Epithelial cell of prostate (primary cell): ENCODE measurements around the gene IL7R.

Source experiments
- DNase-seq: peaks from one replicate; pipeline ENCODE4 v3.0.0-alpha.2; 2011; ENCODE audit warnings: low read depth, low spot score
- H3K27ac ChIP-seq: fragments of 450-650 bp; 2 replicates; pipeline ENCODE4 v1.5.1; 2017; ENCODE audit warnings: mild to moderate bottlenecking

The IL7R gene

GRCh38 chr5:35856765-35857351 is at the start of gene IL7R:
IL7R (plus strand) TSS chr5:35856891; CDS start chr5:35856978, 87 bp downstream.
- no peak for DNase-seq
- H3K27ac ChIP-seq = peak within 1 kb of the TSS; percentile 58

DNA sequence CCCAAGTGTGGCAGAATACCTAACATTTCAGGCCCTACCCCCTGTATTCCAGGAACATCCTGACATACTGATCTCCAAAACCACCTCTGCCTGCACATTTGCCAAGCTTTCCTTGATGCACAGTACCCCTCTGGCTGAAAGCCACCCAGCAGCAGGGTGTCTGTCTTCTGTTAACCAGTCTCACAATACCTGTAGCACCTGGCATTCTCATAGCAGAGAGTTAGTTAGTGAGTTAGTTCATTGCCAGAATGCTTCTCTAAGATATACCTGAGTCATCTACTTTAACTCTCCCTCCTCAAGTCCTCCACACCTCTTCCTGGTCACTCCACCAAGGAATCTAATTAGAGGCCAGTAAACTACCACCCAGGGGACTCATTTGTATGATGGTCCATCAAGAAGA is 46.1 kb upstream of the IL7R start:
- DNase-seq = no peak
- H3K27ac ChIP-seq = no peak overlapping the region

- no peak overlapping the region for H3K27ac ChIP-seq
- no peak for DNase-seq
Observed at GRCh38 chr5:35811108-35811741, 45.5 kb upstream of the IL7R start.

DNA sequence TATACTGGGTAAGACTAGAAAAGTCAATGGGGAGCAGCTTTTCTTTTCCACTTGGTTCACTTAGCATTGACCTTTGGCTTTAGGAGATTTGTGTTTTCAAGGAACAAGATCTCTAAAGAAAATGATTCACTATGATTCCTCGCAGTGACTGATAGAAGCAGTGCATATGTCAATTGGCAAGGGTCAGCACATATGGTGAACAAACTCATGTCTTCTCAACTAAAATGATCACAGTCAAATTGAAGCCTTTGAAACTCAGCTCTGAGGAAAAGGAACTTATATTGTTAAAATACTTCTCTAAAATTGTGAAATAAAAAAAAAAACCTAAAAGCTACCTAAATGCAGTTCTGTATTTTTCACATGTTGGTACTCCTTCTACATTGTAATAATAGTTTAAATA is 43.2 kb upstream of the IL7R start:
- DNase-seq = no peak
- H3K27ac ChIP-seq = no peak overlapping the region

- no peak for DNase-seq
Observed at GRCh38 chr5:35815089-35815936, 41.4 kb upstream of the IL7R start.

GRCh38 chr5:35816881-35817521 is 39.7 kb upstream of the IL7R start:
- H3K27ac ChIP-seq = no peak overlapping the region
- DNase-seq = no peak

More at GRCh38 chr5:35815089-35815936, 41.4 kb upstream of the IL7R start:
- H3K27ac ChIP-seq = no peak overlapping the region

DNA sequence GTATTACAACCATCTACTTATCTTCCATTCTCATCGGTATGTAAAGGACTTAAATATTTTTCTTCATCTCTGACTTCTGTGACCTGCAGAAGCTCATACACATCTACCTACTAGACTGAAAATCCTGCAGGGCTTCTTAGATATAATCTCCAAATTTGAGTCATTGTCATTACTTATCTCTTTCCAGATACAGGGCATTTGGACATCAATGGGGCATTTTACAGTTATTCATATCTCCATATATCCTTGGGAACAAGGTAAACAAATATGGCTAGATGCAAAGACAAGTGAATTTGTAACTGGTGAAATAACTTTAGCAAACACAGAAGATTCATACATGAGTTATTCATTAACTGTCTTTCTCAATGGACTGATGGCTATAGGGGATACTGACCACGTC is 37.7 kb upstream of the IL7R start:
- no peak for DNase-seq

GRCh38 chr5:35819668-35820067 is 37.0 kb upstream of the IL7R start:
- no peak overlapping the region for H3K27ac ChIP-seq
- no peak for DNase-seq

More for the DNA sequence above, 37.7 kb upstream of the IL7R start:
- H3K27ac ChIP-seq = no peak overlapping the region

DNA sequence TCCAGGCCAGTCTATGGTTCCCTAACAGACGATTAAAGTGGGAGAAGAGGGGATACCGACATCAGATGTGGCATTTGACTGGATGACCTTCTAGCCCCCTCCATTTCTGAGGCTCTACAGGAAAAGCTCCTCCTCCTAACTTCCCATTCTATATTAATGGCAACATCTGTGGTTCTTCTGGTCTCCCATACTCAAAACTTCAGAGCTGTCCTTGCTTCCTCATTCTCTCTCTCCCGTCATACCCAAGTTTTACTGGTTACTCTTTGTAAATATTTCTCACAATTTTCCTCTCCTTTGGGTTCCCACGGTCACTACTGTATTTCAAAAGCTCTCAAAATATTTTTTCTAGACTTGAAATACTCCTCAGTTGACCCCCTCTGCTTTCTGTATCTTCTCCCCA is 36.0 kb upstream of the IL7R start:
- no peak for DNase-seq
- H3K27ac ChIP-seq = no peak overlapping the region

DNA sequence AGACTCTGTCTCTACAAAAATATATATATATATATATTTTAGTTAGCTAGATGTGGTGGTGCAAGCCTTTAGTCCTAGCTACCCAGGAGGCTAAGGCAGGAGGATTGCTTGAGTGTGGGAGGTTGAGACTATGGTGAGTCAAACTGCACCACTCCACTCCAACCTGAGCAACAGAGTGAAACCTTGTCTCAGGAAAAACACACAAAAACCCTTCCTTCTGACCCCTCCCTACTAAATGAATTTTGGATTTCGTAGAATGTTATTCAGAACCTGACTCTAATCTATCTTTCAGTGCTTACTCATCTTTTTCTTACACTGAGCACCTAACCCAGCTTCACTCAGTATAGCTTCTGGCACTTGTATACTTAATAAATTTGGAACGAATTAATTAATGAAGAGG is 35.2 kb upstream of the IL7R start:
- DNase-seq = no peak
- no peak overlapping the region for H3K27ac ChIP-seq

GRCh38 chr5:35822511-35822910 is 34.2 kb upstream of the IL7R start:
- H3K27ac ChIP-seq = no peak overlapping the region
- no peak for DNase-seq

GRCh38 chr5:35823347-35824098 is 33.2 kb upstream of the IL7R start:
- no peak overlapping the region for H3K27ac ChIP-seq
- DNase-seq = no peak

DNA sequence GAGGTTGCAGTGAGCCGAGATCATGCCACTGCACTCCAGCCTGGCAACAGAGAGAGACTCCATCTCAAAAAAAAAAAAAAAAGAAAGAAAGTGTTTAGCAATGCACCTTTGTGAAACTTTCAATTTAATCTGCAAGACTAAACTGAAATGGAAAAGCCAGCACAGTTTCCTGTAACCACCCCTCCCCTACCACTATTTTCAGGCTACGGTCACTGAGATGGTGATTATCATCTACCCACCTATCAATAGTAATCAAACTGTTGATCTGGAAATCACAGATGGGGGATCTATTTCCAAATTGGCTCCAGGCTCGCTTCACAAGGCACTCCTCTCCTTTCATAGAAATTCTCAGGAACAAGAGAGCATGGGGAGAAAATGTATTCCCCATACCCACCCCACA is 30.6 kb upstream of the IL7R start:
- no peak overlapping the region for H3K27ac ChIP-seq
- DNase-seq = no peak

DNA sequence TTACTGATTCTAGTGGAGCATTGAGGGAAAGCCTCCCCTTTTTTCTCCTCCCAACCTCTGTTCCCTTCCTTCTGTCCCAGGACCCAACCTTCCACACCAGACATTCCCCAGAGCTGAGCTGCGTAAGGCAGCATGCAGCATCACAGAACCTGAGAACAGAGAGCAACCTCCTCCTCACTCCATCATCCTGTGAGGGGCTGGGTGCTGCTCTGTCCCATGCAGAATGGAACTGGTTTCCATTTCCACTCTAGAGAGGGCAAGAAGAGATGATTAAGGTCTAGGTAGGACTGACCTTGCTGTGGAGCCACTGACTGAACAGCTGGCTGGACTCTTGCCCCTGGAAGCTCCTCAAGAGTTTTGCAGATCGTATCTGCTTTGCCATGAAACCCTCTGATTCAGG is 30.1 kb upstream of the IL7R start:
- H3K27ac ChIP-seq = no peak overlapping the region
- no peak for DNase-seq

DNA sequence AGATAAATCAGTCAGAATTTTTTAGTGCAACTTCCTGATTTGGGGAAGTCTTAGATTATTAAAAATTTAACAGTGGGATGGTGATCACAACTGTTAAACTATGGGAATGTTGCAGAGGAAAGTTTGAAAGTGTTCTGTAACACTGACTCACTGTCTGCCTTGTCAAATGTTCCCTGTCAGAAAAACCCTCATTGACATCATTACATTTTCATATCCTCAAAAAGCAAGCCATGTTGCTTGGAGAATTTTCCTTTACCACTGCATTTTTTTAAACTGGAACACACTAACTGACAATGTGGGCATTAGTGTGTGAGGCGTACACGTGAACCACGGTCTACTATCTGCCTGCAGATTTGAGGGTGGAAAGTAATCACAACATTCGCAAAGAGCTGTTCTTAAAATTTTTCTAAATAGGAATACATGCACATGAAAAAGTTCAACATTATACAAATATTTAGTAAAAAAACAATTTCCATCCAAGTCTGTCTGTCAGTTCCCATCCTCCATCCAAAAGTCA is 28.6 kb upstream of the IL7R start:
- DNase-seq = no peak
- no peak overlapping the region for H3K27ac ChIP-seq

- no peak for DNase-seq
- H3K27ac ChIP-seq = no peak overlapping the region
Observed at GRCh38 chr5:35830587-35830986, 26.1 kb upstream of the IL7R start.

- H3K27ac ChIP-seq = no peak overlapping the region
- no peak for DNase-seq
Observed at GRCh38 chr5:35832762-35833161, 23.9 kb upstream of the IL7R start.

DNA sequence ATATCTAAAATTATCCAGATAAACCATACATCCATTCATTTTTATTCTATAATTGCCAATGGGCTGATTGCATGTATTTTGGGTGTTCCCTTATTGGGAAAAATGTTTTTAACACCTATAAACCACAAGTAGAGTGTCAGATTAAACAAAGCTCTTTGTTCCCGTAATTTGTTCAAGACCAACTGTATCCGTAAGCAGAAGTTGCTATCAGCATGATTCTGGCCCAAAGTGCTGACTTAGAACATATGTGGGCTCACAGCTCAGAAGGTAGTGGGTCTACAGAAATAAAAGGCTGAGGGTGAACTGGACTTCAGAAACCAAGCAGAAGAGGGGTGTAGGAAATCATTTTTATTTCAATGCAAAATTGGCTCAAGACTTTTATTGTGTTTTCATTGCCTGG is 23.5 kb upstream of the IL7R start:
- DNase-seq = no peak
- no peak overlapping the region for H3K27ac ChIP-seq

GRCh38 chr5:35835796-35836742 is 20.6 kb upstream of the IL7R start:
- no peak overlapping the region for H3K27ac ChIP-seq
- no peak for DNase-seq
